Measurements from ENCODE around the gene MIOX.

MIOX gene

GRCh38 chr22:50456026-50456425, 30.6 kb upstream of the MIOX start:
- no peak for DNase-seq

- DNase-seq = no peak
Measured at GRCh38 chr22:50456466-50457234, 30.0 kb upstream of the MIOX start.

- no peak for DNase-seq
Measured at GRCh38 chr22:50459016-50459415, 27.6 kb upstream of the MIOX start.

- DNase-seq = no peak
Measured at GRCh38 chr22:50459496-50460140, 27.0 kb upstream of the MIOX start.

GRCh38 chr22:50460938-50461337, 25.7 kb upstream of the MIOX start:
- no peak for DNase-seq

GRCh38 chr22:50461536-50461935, 25.1 kb upstream of the MIOX start:
- no peak for DNase-seq

- no peak for DNase-seq
Measured at GRCh38 chr22:50461979-50462540, 24.6 kb upstream of the MIOX start.

- DNase-seq = no peak
Measured at GRCh38 chr22:50463188-50463900, 23.3 kb upstream of the MIOX start.

GRCh38 chr22:50464451-50464850, 22.2 kb upstream of the MIOX start:
- no peak for DNase-seq

- DNase-seq = no peak
Measured at GRCh38 chr22:50465066-50465930, 21.4 kb upstream of the MIOX start.

GRCh38 chr22:50467341-50467740, 19.3 kb upstream of the MIOX start:
- DNase-seq = no peak

- no peak for DNase-seq
Measured at GRCh38 chr22:50467773-50468440, 18.8 kb upstream of the MIOX start.

- no peak for DNase-seq
Measured at GRCh38 chr22:50468626-50469025, 18.0 kb upstream of the MIOX start.

GRCh38 chr22:50469377-50470305, 17.0 kb upstream of the MIOX start:
- DNase-seq = no peak

GRCh38 chr22:50470491-50470890, 16.2 kb upstream of the MIOX start:
- DNase-seq = no peak

- DNase-seq = no peak
Measured at GRCh38 chr22:50471197-50471847, 15.3 kb upstream of the MIOX start.

- DNase-seq = no peak
Measured at GRCh38 chr22:50471962-50472361, 14.7 kb upstream of the MIOX start.

- no peak for DNase-seq
Measured at GRCh38 chr22:50473088-50473487, 13.6 kb upstream of the MIOX start.

- DNase-seq = no peak
Measured at GRCh38 chr22:50473855-50474671, 12.6 kb upstream of the MIOX start.

Data from NCI-H1092 treated with DMSO at 0.1 percent for 48 hours (cell line).